Stimulated activated naive CD8-positive, alpha-beta T cell treated with anti-CD3 and anti-CD28 coated beads, Interleukin-15, amount 100 ng/mL, for 72 hours (primary cell): Measurements from ENCODE around the gene SLC24A3.

ENCODE experiments used
- ATAC-seq: fragments of 150-1000 bp; cut with Tn5 transposase; 2 replicates; pipeline ENCODE4 v1.10.0; 2021; ENCODE audit warnings: mild to moderate bottlenecking, moderate library complexity
- DNase-seq, 2 donors: peaks; one replicate each; pipeline ENCODE4 v3.0.0; 2021 to 2022
- H3K27ac Mint-ChIP-seq, 2 donors: one replicate each; pipeline ENCODE4 v1.8.0; 2022; ENCODE audit warnings: mild to moderate bottlenecking in 2 of 2, mixed read lengths in 2 of 2, moderate library complexity in 2 of 2
- H3K27me3 Mint-ChIP-seq: one replicate; pipeline ENCODE4 v1.8.0; 2022; ENCODE audit warnings: mixed read lengths
- H3K4me1 Mint-ChIP-seq: one replicate; pipeline ENCODE4 v1.8.0; 2022; ENCODE audit warnings: mild to moderate bottlenecking, mixed read lengths
- H3K4me3 Mint-ChIP-seq, 2 donors: one replicate each; pipeline ENCODE4 v1.8.0; 2022; ENCODE audit warnings: mild to moderate bottlenecking in 2 of 2, mixed read lengths in 2 of 2, moderate library complexity in 1 of 2
- H3K9me3 Mint-ChIP-seq, 2 donors: one replicate each; pipeline ENCODE4 v1.8.0; 2022; ENCODE audit warnings: mixed read lengths in 2 of 2

SLC24A3 gene

GRCh38 chr20:19275038-19275629 lies 62.7 kb downstream of the SLC24A3 start:
- no peak overlapping the region for H3K27ac Mint-ChIP-seq
- H3K9me3 Mint-ChIP-seq: no peaks in the 10 kb centered on the region
- ATAC-seq (no peak), DNase-seq (no peak)
- H3K27me3 Mint-ChIP-seq: peaks cover 13% of the 10 kb centered on the region
- no peak overlapping the region for H3K4me3 Mint-ChIP-seq
- H3K4me1 Mint-ChIP-seq: no peaks in the 10 kb centered on the region

DNA sequence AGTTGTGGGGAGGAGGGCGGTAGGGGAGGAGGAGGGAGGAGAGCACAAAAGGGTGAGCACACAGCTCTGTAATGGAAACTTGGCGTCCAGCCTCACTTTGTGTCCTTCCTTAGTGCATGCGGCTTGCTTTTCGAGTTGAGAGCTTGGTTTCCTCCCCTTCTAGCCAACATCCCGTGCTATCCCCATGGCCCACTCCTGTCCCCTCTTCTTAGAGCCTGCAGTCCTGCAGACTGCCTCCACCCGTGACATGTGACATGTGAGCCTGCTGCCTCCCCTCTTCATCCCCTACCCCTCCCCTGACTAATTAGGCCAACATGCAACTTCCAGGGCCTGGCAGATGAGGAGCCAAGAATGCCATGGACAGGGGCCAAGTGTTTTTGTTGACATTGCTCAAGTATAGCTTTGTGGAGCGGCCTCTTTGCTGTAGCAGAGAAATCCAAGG lies 63.2 kb downstream of the SLC24A3 start:
- no peak for DNase-seq
- no peak for ATAC-seq
- Mint-ChIP-seq H3K27me3 (peaks cover 13% of the 10 kb centered on the region), H3K9me3 (no peaks in the 10 kb centered on the region), H3K4me1 (no peaks in the 10 kb centered on the region), H3K27ac (no peak overlapping the region), H3K4me3 (no peak overlapping the region)

GRCh38 chr20:19277381-19277780 lies 64.9 kb downstream of the SLC24A3 start:
- H3K4me3 Mint-ChIP-seq: no peak overlapping the region
- H3K27me3 Mint-ChIP-seq: peaks cover 19% of the 10 kb centered on the region
- H3K9me3 Mint-ChIP-seq: no peaks in the 10 kb centered on the region
- no peak overlapping the region for H3K27ac Mint-ChIP-seq
- H3K4me1 Mint-ChIP-seq: no peaks in the 10 kb centered on the region
- no peak for ATAC-seq
- no peak for DNase-seq

DNA sequence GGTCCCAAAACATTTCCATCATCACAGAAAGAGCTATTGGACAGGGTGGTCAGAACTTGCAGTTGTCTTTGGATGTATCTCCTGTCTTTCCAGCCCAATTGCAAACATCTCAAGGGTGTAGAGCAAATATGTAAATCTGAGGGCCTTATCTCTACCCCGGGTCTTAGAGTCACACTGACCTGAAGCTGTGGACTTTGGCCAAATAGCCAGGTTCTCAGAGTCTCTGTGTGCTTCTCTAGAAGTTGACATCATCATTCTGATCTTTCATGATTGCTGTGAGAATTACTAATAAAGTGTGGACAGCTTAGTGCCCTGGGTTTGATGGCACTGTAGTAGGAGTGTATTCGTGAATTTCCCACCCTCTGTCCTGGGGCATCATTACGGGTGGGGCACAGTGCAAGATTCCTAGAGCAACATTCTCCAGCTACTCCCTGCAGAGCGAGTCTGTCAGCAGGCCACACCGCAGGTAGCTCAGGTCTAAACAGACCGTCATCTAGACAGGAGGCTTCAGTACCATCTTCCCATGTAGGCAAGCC lies 71.1 kb downstream of the SLC24A3 start:
- Mint-ChIP-seq H3K27ac (no peak overlapping the region), H3K27me3 (peaks cover 19% of the 10 kb centered on the region), H3K4me3 (no peak overlapping the region), H3K9me3 (no peaks in the 10 kb centered on the region), H3K4me1 (no peaks in the 10 kb centered on the region)
- no peak for DNase-seq
- ATAC-seq: no peak

DNA sequence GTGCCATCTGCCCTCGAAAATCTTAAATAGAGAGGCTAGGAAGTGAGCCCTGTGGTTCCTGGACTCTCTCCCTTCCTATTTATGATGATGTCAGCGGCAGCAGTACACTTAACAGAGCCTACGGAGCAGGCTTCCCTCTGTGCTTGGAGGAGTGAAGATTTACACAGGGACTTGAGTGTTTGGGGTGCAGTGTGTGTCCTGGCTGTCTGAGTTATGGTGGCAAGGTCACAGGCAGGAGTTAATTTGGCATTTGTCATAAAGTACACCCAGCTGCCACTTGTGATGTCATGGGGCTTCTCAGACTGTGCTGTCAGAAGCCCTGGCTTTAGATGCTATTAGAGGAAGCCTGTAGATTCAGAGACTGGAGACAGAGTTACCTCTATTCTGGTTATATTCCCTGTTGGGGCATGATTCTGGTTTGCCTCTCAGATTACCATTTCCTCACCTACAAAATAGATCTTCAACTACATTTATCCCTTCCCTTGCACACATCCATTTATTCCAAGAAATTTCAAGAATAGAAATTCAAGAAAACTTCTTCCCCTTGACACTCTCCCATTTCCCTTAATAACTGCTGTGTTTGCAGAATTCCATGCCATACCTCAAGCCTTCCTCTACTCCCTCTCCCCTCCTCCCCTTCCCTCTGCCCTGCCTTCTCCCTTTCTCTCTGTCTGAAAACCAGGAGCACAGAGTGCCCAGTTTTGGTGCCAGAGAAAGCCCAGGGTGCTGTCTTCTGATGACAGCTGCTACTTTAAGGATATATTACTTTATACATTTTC lies 72.1 kb downstream of the SLC24A3 start:
- H3K27me3 Mint-ChIP-seq: peaks cover 18% of the 10 kb centered on the region
- H3K4me3 Mint-ChIP-seq: no peak overlapping the region
- ATAC-seq (no peak), DNase-seq (no peak)
- H3K9me3 Mint-ChIP-seq: no peaks in the 10 kb centered on the region
- H3K27ac Mint-ChIP-seq: peak overlapping the region; percentile 16 to 54
- H3K4me1 Mint-ChIP-seq: no peaks in the 10 kb centered on the region

- H3K4me1 Mint-ChIP-seq: no peaks in the 10 kb centered on the region
- no peak overlapping the region for H3K27ac Mint-ChIP-seq
- H3K27me3 Mint-ChIP-seq: peaks cover 10% of the 10 kb centered on the region
- H3K4me3 Mint-ChIP-seq: no peak overlapping the region
- H3K9me3 Mint-ChIP-seq: no peaks in the 10 kb centered on the region
- DNase-seq: no peak
- no peak for ATAC-seq
Measured at GRCh38 chr20:19285436-19285835, 73.0 kb downstream of the SLC24A3 start.

- Mint-ChIP-seq H3K4me3 (no peak overlapping the region), H3K4me1 (no peaks in the 10 kb centered on the region), H3K9me3 (no peaks in the 10 kb centered on the region), H3K27me3 (no peaks in the 10 kb centered on the region), H3K27ac (no peak overlapping the region)
- no peak for ATAC-seq
- no peak for DNase-seq
Measured at GRCh38 chr20:19288061-19288460, 75.6 kb downstream of the SLC24A3 start.

GRCh38 chr20:19288636-19289035 lies 76.2 kb downstream of the SLC24A3 start:
- H3K27ac Mint-ChIP-seq: no peak overlapping the region
- H3K27me3 Mint-ChIP-seq: no peaks in the 10 kb centered on the region
- no peaks in the 10 kb centered on the region for H3K4me1 Mint-ChIP-seq
- no peaks in the 10 kb centered on the region for H3K9me3 Mint-ChIP-seq
- ATAC-seq: no peak
- DNase-seq: no peak
- H3K4me3 Mint-ChIP-seq: no peak overlapping the region

DNA sequence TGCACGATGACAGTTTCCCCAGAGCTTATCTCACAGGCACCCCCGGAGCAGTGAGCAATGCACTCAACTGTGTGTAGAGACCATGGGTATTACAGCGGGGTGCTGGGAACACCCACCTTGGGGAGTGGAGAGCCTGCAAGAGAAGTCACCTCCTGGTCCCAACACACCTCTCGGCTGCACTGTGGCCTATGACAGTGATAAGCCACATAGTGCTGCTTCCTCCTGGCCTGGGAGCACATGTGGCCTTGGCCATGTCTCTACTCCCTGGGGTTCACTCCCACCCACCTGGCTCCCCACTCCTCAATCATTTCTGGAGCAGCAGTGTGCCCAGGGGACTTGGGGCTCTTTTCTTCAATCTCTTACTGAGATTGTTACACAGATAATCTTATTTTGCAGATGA lies 77.0 kb downstream of the SLC24A3 start:
- Mint-ChIP-seq H3K4me3 (no peak overlapping the region), H3K9me3 (no peaks in the 10 kb centered on the region), H3K4me1 (no peaks in the 10 kb centered on the region), H3K27ac (no peak overlapping the region), H3K27me3 (no peaks in the 10 kb centered on the region)
- ATAC-seq: no peak
- no peak for DNase-seq

DNA sequence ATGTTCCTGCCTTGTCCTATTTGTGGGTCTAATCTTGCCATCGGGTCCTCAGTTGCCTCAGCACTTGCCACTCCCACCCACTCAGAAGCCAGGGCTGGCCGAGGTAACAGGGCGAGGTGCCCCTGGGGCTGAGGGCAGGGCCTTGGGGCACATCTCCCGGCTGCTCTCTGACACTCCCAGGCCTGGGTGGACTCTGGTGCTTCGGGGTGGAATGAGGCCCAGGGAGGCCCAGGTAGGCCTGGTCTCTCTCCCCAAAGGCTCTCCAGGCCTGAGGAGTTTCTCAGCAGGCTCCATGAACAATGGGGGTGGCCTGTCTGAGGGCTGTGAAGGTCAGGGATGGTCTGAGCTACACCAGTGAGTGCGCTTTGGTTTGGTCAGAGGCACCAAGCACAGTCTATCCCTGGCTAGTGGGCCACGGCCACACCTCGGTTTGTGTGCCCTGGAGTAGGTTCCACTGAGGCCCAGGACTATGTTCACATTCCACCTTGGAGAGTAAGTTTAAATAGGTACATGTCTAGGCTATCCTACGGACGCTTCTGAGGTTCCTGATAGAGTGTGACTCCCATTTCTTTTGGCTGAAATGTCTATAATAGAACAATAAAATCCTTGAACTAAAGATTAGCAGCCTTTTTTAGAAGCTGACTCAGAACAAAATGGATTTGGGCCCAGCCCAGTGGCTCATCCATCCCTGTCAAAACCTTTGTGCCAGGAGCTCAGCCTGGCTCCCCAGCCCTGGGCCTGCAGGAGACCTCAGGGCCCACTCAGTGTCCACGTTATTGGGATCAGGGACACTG lies 78.8 kb downstream of the SLC24A3 start:
- H3K4me1 Mint-ChIP-seq: no peaks in the 10 kb centered on the region
- no peaks in the 10 kb centered on the region for H3K9me3 Mint-ChIP-seq

GRCh38 chr20:19291818-19292132 lies 79.3 kb downstream of the SLC24A3 start:
- no peak for DNase-seq
- Mint-ChIP-seq H3K9me3 (no peaks in the 10 kb centered on the region), H3K27ac (no peak overlapping the region), H3K4me3 (no peak overlapping the region), H3K27me3 (no peaks in the 10 kb centered on the region), H3K4me1 (no peaks in the 10 kb centered on the region)
- no peak for ATAC-seq

More for the DNA sequence above, 78.8 kb downstream of the SLC24A3 start:
- DNase-seq: no peak
- no peak for ATAC-seq
- Mint-ChIP-seq H3K27me3 (no peaks in the 10 kb centered on the region), H3K4me3 (no peak overlapping the region), H3K27ac (no peak overlapping the region)

- no peak overlapping the region for H3K27ac Mint-ChIP-seq
- H3K27me3 Mint-ChIP-seq: peaks cover 4% of the 10 kb centered on the region
- no peaks in the 10 kb centered on the region for H3K4me1 Mint-ChIP-seq
- no peak overlapping the region for H3K4me3 Mint-ChIP-seq
- no peak for DNase-seq
- ATAC-seq: no peak
- H3K9me3 Mint-ChIP-seq: no peaks in the 10 kb centered on the region
Measured at GRCh38 chr20:19292254-19292653, 79.8 kb downstream of the SLC24A3 start.

- Mint-ChIP-seq H3K4me3 (no peak overlapping the region), H3K4me1 (no peaks in the 10 kb centered on the region), H3K9me3 (no peaks in the 10 kb centered on the region), H3K27ac (peak overlapping the region in 1 of 2 donors; percentile 34), H3K27me3 (peaks cover 13% of the 10 kb centered on the region)
- no peak for ATAC-seq
- no peak for DNase-seq
Measured at GRCh38 chr20:19295076-19295475, 82.6 kb downstream of the SLC24A3 start.

GRCh38 chr20:19298652-19299051 lies 86.2 kb downstream of the SLC24A3 start:
- H3K27me3 Mint-ChIP-seq: peaks cover 13% of the 10 kb centered on the region
- ATAC-seq (no peak), DNase-seq (no peak)
- no peak overlapping the region for H3K4me3 Mint-ChIP-seq
- no peak overlapping the region for H3K27ac Mint-ChIP-seq
- H3K4me1 Mint-ChIP-seq: no peaks in the 10 kb centered on the region
- no peaks in the 10 kb centered on the region for H3K9me3 Mint-ChIP-seq

DNA sequence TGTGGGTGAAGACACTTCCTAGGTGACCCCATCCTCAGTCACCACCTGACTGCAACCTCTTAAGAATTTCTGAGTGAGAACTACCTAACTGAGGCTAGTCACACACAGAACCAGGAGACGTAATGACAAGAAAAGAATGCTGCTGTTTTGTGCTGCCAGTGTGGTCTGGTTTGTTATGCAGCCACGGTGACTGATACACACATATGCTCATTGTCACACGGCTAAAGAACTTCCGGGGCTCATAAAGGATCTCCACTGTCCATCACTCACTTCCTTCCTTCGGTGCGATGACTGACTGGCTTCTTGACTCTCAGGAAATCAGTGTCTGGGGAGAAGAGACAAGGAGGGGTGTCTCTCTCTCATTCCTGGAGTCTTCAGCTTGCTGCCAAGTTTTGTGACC lies 88.0 kb downstream of the SLC24A3 start:
- Mint-ChIP-seq H3K9me3 (no peaks in the 10 kb centered on the region), H3K4me1 (no peaks in the 10 kb centered on the region), H3K27me3 (peaks cover 13% of the 10 kb centered on the region), H3K27ac (no peak overlapping the region), H3K4me3 (no peak overlapping the region)
- ATAC-seq (no peak), DNase-seq (no peak)

GRCh38 chr20:19301142-19301541 lies 88.7 kb downstream of the SLC24A3 start:
- Mint-ChIP-seq H3K27ac (no peak overlapping the region), H3K4me3 (no peak overlapping the region), H3K9me3 (no peaks in the 10 kb centered on the region), H3K27me3 (peaks cover 13% of the 10 kb centered on the region), H3K4me1 (no peaks in the 10 kb centered on the region)
- no peak for DNase-seq
- no peak for ATAC-seq
